ENCODE data around the gene HS6ST1.
"Not testable (repeated sequence)": the region's sequence is repeated elsewhere in the genome, so short reads cannot be mapped to it uniquely, and the experiment has no call there.

The HS6ST1 gene

DNA sequence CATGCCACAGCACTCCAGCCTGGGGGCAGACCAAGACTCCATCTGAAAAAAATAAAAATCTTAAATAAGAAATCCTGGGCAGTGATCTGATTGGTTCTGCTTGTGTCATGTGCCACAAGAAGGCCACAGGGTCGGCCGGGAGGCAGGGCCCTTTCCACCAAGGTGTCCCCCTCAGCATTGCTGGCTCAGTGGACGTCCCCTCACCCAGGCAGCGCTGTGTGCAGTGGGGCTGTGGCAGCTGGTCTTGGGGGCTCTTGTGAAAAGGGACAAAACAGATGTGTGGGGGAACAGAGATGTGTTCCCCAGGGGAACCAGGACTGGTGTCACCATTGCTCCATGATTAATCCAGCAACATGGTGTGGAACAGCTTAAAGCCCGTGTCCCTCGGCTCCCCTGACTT is 60.5 kb downstream of the HS6ST1 start:
- H3K27me3 ChIP-seq = no peaks in the 10 kb centered on the region
- TF ChIP-seq, protein P1, sequence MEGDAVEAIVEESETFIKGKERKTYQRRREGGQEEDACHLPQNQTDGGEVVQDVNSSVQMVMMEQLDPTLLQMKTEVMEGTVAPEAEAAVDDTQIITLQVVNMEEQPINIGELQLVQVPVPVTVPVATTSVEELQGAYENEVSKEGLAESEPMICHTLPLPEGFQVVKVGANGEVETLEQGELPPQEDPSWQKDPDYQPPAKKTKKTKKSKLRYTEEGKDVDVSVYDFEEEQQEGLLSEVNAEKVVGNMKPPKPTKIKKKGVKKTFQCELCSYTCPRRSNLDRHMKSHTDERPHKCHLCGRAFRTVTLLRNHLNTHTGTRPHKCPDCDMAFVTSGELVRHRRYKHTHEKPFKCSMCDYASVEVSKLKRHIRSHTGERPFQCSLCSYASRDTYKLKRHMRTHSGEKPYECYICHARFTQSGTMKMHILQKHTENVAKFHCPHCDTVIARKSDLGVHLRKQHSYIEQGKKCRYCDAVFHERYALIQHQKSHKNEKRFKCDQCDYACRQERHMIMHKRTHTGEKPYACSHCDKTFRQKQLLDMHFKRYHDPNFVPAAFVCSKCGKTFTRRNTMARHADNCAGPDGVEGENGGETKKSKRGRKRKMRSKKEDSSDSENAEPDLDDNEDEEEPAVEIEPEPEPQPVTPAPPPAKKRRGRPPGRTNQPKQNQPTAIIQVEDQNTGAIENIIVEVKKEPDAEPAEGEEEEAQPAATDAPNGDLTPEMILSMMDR (IDR thresholded peaks at IDR 0.05) = no peak

DNA sequence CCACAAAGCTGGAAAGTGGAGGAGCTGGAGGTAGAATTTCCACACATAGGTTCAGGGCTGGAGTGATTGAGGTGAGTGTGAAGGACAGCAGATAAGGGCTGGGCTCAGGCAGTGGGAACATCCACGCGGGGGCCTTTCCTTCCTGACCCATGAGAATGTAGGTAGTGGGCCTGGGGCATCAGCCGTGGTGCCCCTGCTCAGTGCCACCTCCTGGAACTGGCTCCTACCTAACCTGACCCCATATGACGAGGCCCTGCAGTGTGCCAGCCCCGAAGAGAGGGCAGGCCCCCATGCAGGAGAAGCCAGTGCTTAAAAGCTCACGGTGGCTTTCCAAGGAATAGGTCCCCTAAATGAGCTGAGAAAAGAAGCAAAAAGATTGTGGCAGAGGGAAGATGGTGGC is 66.2 kb downstream of the HS6ST1 start:
- Histone ChIP-seq H3K27me3 (no peaks in the 10 kb centered on the region), H3K36me3 (no peaks in the 10 kb centered on the region), H3K4me3 (ENCODE audit: low read depth in 1 of 2, low read length in 1 of 2) (no peak overlapping the region), H3K4me1 (ENCODE audit: control insufficient read depth in 1 of 2, insufficient read depth in 1 of 2, low read depth in 1 of 2, low read length in 1 of 2) (no peaks in the 10 kb centered on the region), H3K9me3 (no peaks in the 10 kb centered on the region), H3K27ac (no peak overlapping the region)
- TF ChIP-seq, protein P1 (IDR thresholded peaks at IDR 0.05) = no peak

More for the DNA sequence above, 60.5 kb downstream of the HS6ST1 start:
- no peak overlapping the region for H3K27ac ChIP-seq
- H3K4me1 ChIP-seq (ENCODE audit: control insufficient read depth in 1 of 2, insufficient read depth in 1 of 2, low read depth in 1 of 2, low read length in 1 of 2) = no peaks in the 10 kb centered on the region
- no peaks in the 10 kb centered on the region for H3K9me3 ChIP-seq
- H3K36me3 ChIP-seq = no peaks in the 10 kb centered on the region
- H3K4me3 ChIP-seq (ENCODE audit: low read depth in 1 of 2, low read length in 1 of 2) = no peak overlapping the region

DNA sequence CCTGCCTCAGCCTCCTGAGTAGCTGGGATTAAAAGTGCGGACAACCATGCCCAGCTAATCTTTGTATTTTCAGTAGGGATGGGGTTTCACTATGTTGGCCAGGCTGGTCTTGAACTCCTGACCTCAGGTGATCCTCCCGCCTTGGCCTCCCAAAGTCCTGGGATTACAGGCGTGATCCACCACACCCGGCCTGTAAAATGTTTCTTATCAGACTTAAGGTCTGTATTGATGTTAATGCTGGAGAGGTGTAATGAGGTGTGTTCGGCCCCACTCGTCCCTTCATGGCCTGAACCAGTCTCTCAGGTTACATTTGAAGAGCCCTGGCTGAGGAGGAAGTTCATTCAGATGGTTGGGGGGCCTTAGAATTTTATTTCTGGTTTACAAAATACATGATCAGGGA is 66.6 kb downstream of the HS6ST1 start:
- not testable (repeated sequence) for H3K9me3 ChIP-seq; H3K4me3 ChIP-seq (ENCODE audit: low read depth in 1 of 2, low read length in 1 of 2)

DNA sequence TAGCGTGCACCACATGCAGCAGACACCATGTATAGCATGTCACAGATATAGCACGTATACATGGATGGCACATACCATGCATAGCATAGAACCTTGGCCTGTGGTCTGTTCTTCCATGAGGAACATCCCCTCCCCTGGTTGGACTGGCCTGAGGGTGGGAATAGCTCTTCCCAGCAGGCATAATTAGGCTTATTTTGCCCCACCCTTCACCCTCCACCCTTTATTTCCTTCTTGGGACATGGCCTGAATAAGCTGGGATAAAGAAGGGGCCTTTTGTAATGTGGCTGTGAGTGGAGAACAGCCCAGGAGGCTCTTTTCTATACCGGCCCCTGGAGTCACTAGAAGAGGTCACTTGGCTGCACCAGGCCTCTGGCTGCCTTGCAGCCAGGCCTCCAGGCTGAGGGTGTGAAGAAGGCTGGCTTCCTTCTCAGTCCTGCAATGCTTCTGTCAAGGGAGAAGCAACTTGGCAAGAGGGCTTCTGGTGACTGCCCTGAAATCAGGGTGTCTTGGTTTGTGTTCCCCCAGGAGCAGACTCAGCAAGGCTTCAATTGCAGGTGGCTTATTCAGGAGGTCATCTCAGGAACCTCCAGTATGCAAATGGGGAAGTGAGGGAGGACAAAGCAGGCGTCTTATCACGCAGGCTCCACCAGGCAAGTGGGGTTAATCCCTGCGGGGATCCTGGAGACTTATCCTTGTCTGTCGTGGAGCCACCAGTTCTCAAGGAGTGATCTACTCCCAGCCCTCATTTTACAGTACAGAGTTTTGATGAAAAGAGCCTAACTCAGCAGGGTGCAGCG is 68.2 kb downstream of the HS6ST1 start:
- TF ChIP-seq, protein P1 (IDR thresholded peaks at IDR 0.05) = no peak
- no peak overlapping the region for H3K27ac ChIP-seq
- no peaks in the 10 kb centered on the region for H3K4me1 ChIP-seq (ENCODE audit: control insufficient read depth in 1 of 2, insufficient read depth in 1 of 2, low read depth in 1 of 2, low read length in 1 of 2)
- H3K36me3 ChIP-seq = no peaks in the 10 kb centered on the region
- no peak overlapping the region for H3K4me3 ChIP-seq (ENCODE audit: low read depth in 1 of 2, low read length in 1 of 2)
- H3K9me3 ChIP-seq = no peaks in the 10 kb centered on the region
- H3K27me3 ChIP-seq = no peaks in the 10 kb centered on the region

More for the DNA sequence above, 66.6 kb downstream of the HS6ST1 start:
- not testable (repeated sequence) for H3K4me1 ChIP-seq (ENCODE audit: control insufficient read depth in 1 of 2, insufficient read depth in 1 of 2, low read depth in 1 of 2, low read length in 1 of 2); H3K27ac ChIP-seq; H3K36me3 ChIP-seq; H3K27me3 ChIP-seq

DNA sequence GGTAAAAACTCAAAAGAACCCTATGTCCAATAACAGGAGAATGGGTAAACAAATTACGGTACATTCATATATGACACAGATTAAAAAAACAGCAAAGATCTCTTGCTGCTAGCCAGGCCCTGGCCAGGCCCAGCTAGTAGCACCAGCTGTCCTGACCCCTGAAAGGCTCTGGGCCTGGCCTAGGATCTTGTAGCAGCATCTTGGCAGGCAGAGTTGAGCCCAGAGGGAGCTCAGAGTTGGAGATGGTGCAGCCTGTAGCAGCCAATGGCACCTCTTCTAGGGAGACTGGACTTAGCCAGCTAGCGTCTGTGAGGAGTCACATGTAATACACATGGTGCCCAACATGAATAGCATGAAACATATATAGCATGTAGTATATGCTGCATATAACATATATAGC is 69.1 kb downstream of the HS6ST1 start:
- Histone ChIP-seq H3K9me3 (no peaks in the 10 kb centered on the region), H3K27ac (no peak overlapping the region), H3K27me3 (no peaks in the 10 kb centered on the region), H3K4me1 (ENCODE audit: control insufficient read depth in 1 of 2, insufficient read depth in 1 of 2, low read depth in 1 of 2, low read length in 1 of 2) (no peaks in the 10 kb centered on the region), H3K36me3 (no peaks in the 10 kb centered on the region), H3K4me3 (ENCODE audit: low read depth in 1 of 2, low read length in 1 of 2) (no peak overlapping the region)
- TF ChIP-seq, protein P1 (IDR thresholded peaks at IDR 0.05) = no peak

DNA sequence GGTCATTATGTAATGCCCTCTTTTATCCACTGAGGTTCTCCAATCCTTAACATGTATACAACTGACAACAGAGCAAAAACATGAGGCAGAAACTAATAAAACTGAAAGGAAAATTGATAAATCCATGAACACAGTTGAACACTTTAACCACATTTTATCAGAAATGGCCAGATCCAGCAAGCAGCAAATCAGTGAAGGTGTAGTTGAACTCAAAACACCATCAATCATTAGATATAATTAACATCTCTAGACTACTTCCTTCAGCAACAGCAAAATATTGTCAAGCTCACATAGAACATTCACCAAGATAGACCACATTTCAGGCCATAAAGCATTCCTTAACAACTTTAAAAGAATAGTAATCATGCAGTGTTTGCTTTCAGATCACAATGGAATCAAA is 72.9 kb downstream of the HS6ST1 start:
- TF ChIP-seq, protein P1 (IDR thresholded peaks at IDR 0.05) = no peak
- Histone ChIP-seq H3K9me3 (no peaks in the 10 kb centered on the region), H3K27ac (no peak overlapping the region), H3K4me3 (ENCODE audit: low read depth in 1 of 2, low read length in 1 of 2) (no peak overlapping the region), H3K4me1 (ENCODE audit: control insufficient read depth in 1 of 2, insufficient read depth in 1 of 2, low read depth in 1 of 2, low read length in 1 of 2) (no peaks in the 10 kb centered on the region), H3K27me3 (peaks cover 3% of the 10 kb centered on the region), H3K36me3 (no peaks in the 10 kb centered on the region)

Measured in neutrophil (primary cell).